GM18505 (cell line): Measurements from ENCODE around the gene SORCS2.

Experiments
- ATAC-seq: cut with Tn5 transposase; IDR thresholded peaks from one replicate; pipeline ENCODE4 v1.9.1; 2021; ENCODE audit not compliant: unreplicated experiment
- POLR2A ChIP-seq: IDR thresholded peaks from 4 replicates; pipeline ENCODE4 v1.6.1; 2011; ENCODE audit warnings: borderline replicate concordance; ENCODE audit not compliant: insufficient read depth, insufficient read length; ENCODE audit errors: extremely low read depth

Gene SORCS2

GRCh38 chr4:7244751-7245320 lies 52.5 kb downstream of the SORCS2 start:
- ATAC-seq = no peak
- TF ChIP-seq POLR2A = no peak

GRCh38 chr4:7247521-7247920 lies 55.2 kb downstream of the SORCS2 start:
- ATAC-seq = no peak
- TF ChIP-seq POLR2A = no peak

- no peak for TF ChIP-seq POLR2A
- ATAC-seq = no peak
Measured at GRCh38 chr4:7247946-7248345, 55.6 kb downstream of the SORCS2 start.

GRCh38 chr4:7248857-7249256 lies 56.5 kb downstream of the SORCS2 start:
- TF ChIP-seq POLR2A = no peak
- no peak for ATAC-seq

GRCh38 chr4:7251321-7251720 lies 59.0 kb downstream of the SORCS2 start:
- ATAC-seq = no peak

GRCh38 chr4:7252051-7252450 lies 59.7 kb downstream of the SORCS2 start:
- no peak for TF ChIP-seq POLR2A
- ATAC-seq = no peak

More at GRCh38 chr4:7251321-7251720, 59.0 kb downstream of the SORCS2 start:
- TF ChIP-seq POLR2A = no peak

GRCh38 chr4:7252510-7253340 lies 60.4 kb downstream of the SORCS2 start:
- TF ChIP-seq POLR2A = no peak
- no peak for ATAC-seq

- TF ChIP-seq POLR2A = no peak
- ATAC-seq = no peak
Measured at GRCh38 chr4:7253341-7253700, 61.0 kb downstream of the SORCS2 start.

- TF ChIP-seq POLR2A = no peak
- ATAC-seq = no peak
Measured at GRCh38 chr4:7253837-7254236, 61.5 kb downstream of the SORCS2 start.

GRCh38 chr4:7254736-7255487 lies 62.6 kb downstream of the SORCS2 start:
- ATAC-seq = peak; percentile 83
- no peak for TF ChIP-seq POLR2A

- TF ChIP-seq POLR2A = no peak
- ATAC-seq = no peak
Measured at GRCh38 chr4:7255488-7255881, 63.1 kb downstream of the SORCS2 start.

- no peak for ATAC-seq
- no peak for TF ChIP-seq POLR2A
Measured at GRCh38 chr4:7255996-7256395, 63.7 kb downstream of the SORCS2 start.

GRCh38 chr4:7256984-7257810 lies 64.9 kb downstream of the SORCS2 start:
- TF ChIP-seq POLR2A = no peak
- no peak for ATAC-seq

- no peak for TF ChIP-seq POLR2A
Measured at GRCh38 chr4:7259039-7259438, 66.7 kb downstream of the SORCS2 start.

GRCh38 chr4:7260569-7260968 lies 68.2 kb downstream of the SORCS2 start:
- no peak for ATAC-seq
- TF ChIP-seq POLR2A = no peak

More at GRCh38 chr4:7259039-7259438, 66.7 kb downstream of the SORCS2 start:
- no peak for ATAC-seq
